Neural progenitor cell (in vitro differentiated cells): ENCODE data around the gene MMP17.

Experiments used
- CTCF ChIP-seq: fragments of 200-600 bp; sonication (generic); IDR thresholded peaks from 2 replicates; pipeline ENCODE4 v1.5.1; 2017; ENCODE audit warnings: antibody characterized with exemption, mild to moderate bottlenecking
- EZH2 ChIP-seq: fragments of 200-600 bp; sonication (generic); IDR thresholded peaks from 2 replicates; pipeline ENCODE4 v1.6.1; 2017; ENCODE audit warnings: antibody characterized with exemption, mild to moderate bottlenecking, moderate library complexity
- EZH2phosphoT487 ChIP-seq: fragments of 200-600 bp; sonication (generic); IDR thresholded peaks from 2 replicates; pipeline ENCODE4 v1.6.1; 2017; ENCODE audit warnings: antibody characterized with exemption

- no peak for TF ChIP-seq CTCF
- TF ChIP-seq EZH2 = no peak
- TF ChIP-seq EZH2phosphoT487 = no peak
These were observed 43.1 kb upstream of the MMP17 start for GRCh38 chr12:131784909-131785762.
